Activated naive CD8-positive, alpha-beta T cell treated with anti-CD3 and anti-CD28 coated beads, Interleukin-2, amount 50 U/mL, for 24 hours (primary cell): ENCODE results near the gene LGALS12.

Experiments
- ATAC-seq: fragments of 150-1000 bp; cut with Tn5 transposase; one replicate; pipeline ENCODE4 v1.10.0; 2021
- DNase-seq: peaks from one replicate; pipeline ENCODE4 v3.0.0; 2021
- H3K27ac Mint-ChIP-seq: one replicate; pipeline ENCODE4 v1.8.0; 2021; ENCODE audit warnings: mild to moderate bottlenecking, mixed read lengths
- H3K27me3 Mint-ChIP-seq: one replicate; pipeline ENCODE4 v1.8.0; 2021; ENCODE audit warnings: mixed read lengths
- H3K36me3 Mint-ChIP-seq: one replicate; pipeline ENCODE4 v1.8.0; 2021; ENCODE audit warnings: low read depth, mixed read lengths
- H3K4me1 Mint-ChIP-seq: one replicate; pipeline ENCODE4 v1.8.0; 2021; ENCODE audit warnings: mixed read lengths
- H3K4me3 Mint-ChIP-seq: one replicate; pipeline ENCODE4 v1.8.0; 2021; ENCODE audit warnings: mild to moderate bottlenecking, moderate library complexity, mixed read lengths
- H3K9me3 Mint-ChIP-seq: one replicate; pipeline ENCODE4 v1.8.0; 2021; ENCODE audit warnings: mixed read lengths

LGALS12 gene, protein sequence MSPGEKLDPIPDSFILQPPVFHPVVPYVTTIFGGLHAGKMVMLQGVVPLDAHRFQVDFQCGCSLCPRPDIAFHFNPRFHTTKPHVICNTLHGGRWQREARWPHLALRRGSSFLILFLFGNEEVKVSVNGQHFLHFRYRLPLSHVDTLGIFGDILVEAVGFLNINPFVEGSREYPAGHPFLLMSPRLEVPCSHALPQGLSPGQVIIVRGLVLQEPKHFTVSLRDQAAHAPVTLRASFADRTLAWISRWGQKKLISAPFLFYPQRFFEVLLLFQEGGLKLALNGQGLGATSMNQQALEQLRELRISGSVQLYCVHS

DNA sequence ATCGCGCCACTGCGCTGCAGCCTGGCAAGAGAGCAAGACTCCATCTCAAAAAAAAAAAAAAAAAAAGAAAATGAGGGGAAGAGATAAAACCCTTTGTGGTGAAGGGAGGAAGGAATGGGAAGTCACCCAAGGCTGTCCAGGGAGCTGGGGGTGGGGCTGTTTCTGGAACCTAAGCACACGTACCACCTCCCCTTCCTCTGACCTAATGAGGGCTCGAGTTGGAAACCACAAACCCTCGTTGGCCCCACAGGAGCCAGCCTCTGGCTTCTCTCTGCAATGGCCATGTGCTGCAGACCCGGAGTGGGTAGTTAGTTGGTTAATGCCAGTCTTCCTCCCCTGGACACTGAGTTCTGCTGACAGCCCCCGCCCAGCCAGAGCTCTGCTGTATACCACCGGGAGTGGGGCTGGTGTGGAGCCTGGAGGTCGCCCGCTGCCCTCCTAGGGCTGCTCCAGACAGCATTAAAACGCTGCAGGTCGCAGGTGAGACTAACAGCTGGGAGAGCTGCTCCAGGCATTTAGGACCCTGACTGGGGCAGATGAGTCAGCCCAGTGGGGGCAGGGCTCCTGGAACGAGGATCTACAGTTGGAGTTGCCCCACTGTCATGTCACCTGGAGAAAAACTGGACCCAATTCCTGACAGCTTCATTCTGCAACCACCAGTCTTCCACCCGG, at the start of gene LGALS12:
Gene LGALS12 (plus strand): TSS at position 228 of the 672 bp plus-strand sequence. CDS start 375 bp downstream, at position 603.
- Mint-ChIP-seq H3K27me3 (no peaks in the 10 kb centered on the region), H3K27ac (no peak within 1 kb of the TSS), H3K9me3 (no peaks in the 10 kb centered on the region), H3K4me1 (peaks cover 2% of the 10 kb centered on the region), H3K4me3 (no peak within 1 kb of the TSS), H3K36me3 (no peaks in the 10 kb centered on the region)
- ATAC-seq (no peak), DNase-seq (no peak)

GRCh38 chr11:63459586-63459985, 46.3 kb upstream of the LGALS12 start:
- no peak overlapping the region for H3K4me3 Mint-ChIP-seq

GRCh38 chr11:63462137-63462536, 43.7 kb upstream of the LGALS12 start:
- H3K27me3 Mint-ChIP-seq = peaks cover 2% of the 10 kb centered on the region
- H3K4me1 Mint-ChIP-seq = no peaks in the 10 kb centered on the region
- H3K9me3 Mint-ChIP-seq = no peaks in the 10 kb centered on the region
- no peak overlapping the region for H3K27ac Mint-ChIP-seq
- no peak overlapping the region for H3K4me3 Mint-ChIP-seq
- DNase-seq (no peak), ATAC-seq (no peak)
- no peaks in the 10 kb centered on the region for H3K36me3 Mint-ChIP-seq

More at GRCh38 chr11:63459586-63459985, 46.3 kb upstream of the LGALS12 start:
- no peaks in the 10 kb centered on the region for H3K36me3 Mint-ChIP-seq
- H3K4me1 Mint-ChIP-seq = no peaks in the 10 kb centered on the region
- ATAC-seq (no peak), DNase-seq (no peak)
- no peak overlapping the region for H3K27ac Mint-ChIP-seq
- H3K9me3 Mint-ChIP-seq = no peaks in the 10 kb centered on the region
- peaks cover 2% of the 10 kb centered on the region for H3K27me3 Mint-ChIP-seq

DNA sequence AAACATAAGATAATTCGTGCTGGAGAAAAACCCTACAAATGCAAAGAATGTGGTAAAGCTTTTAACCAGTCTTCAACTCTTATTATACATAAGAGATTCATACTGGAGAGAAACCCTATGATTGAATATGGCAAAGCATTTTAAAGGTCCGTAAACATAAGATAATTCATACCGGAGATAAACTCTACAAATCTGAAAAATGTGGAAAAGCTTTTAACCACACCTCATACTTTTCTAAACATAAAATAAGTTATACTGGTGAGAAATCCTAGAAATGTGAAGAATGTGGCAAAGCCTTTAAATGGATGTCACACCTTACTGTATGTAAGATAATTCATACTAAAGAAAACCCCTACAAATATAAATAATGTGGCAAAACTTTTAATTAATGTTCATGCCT, 35.6 kb upstream of the LGALS12 start:
- DNase-seq (no peak), ATAC-seq (no peak)
- H3K36me3 Mint-ChIP-seq = peaks cover 5% of the 10 kb centered on the region
- peaks cover 20% of the 10 kb centered on the region for H3K9me3 Mint-ChIP-seq
- H3K4me1 Mint-ChIP-seq = no peaks in the 10 kb centered on the region
- no peak overlapping the region for H3K4me3 Mint-ChIP-seq
- H3K27ac Mint-ChIP-seq = no peak overlapping the region
- H3K27me3 Mint-ChIP-seq = peaks cover 2% of the 10 kb centered on the region

DNA sequence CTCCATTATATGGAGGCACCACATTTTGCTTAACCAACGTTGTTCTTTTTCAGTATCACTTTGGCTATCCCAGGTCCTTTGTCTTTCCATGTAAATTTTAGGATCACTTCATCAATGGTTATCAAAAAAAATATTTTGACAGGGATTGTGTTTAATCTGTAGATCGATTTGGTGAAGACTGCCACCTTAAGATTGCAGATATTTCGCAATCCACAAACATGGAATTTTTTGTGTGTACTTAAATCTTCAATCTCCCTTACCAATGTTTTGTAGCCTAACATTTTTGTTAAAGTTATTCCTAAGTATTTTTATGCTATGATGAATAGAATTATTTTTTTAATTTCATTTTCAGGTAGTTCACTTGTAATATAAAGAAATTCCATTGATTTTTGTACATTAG, 33.5 kb upstream of the LGALS12 start:
- Mint-ChIP-seq H3K4me1 (no peaks in the 10 kb centered on the region), H3K4me3 (no peak overlapping the region)

GRCh38 chr11:63476618-63477017, 29.3 kb upstream of the LGALS12 start:
- H3K36me3 Mint-ChIP-seq = no peaks in the 10 kb centered on the region
- ATAC-seq (no peak), DNase-seq (no peak)
- H3K27ac Mint-ChIP-seq = no peak overlapping the region
- H3K9me3 Mint-ChIP-seq = peaks cover 6% of the 10 kb centered on the region
- peaks cover 4% of the 10 kb centered on the region for H3K27me3 Mint-ChIP-seq
- H3K4me1 Mint-ChIP-seq = no peaks in the 10 kb centered on the region
- no peak overlapping the region for H3K4me3 Mint-ChIP-seq

More for the DNA sequence above, 33.5 kb upstream of the LGALS12 start:
- peaks cover 5% of the 10 kb centered on the region for H3K36me3 Mint-ChIP-seq
- peaks cover 25% of the 10 kb centered on the region for H3K9me3 Mint-ChIP-seq
- no peak overlapping the region for H3K27ac Mint-ChIP-seq
- ATAC-seq (no peak), DNase-seq (no peak)
- no peaks in the 10 kb centered on the region for H3K27me3 Mint-ChIP-seq

GRCh38 chr11:63478896-63479295, 27.0 kb upstream of the LGALS12 start:
- peak; percentile 43 for ATAC-seq
- peaks cover 4% of the 10 kb centered on the region for H3K27me3 Mint-ChIP-seq
- peak; percentile 39 for DNase-seq
- H3K36me3 Mint-ChIP-seq = no peaks in the 10 kb centered on the region
- no peaks in the 10 kb centered on the region for H3K4me1 Mint-ChIP-seq
- no peak overlapping the region for H3K4me3 Mint-ChIP-seq
- H3K9me3 Mint-ChIP-seq = peaks cover 9% of the 10 kb centered on the region
- no peak overlapping the region for H3K27ac Mint-ChIP-seq

GRCh38 chr11:63480039-63480438, 25.8 kb upstream of the LGALS12 start:
- no peaks in the 10 kb centered on the region for H3K4me1 Mint-ChIP-seq
- ATAC-seq (no peak), DNase-seq (no peak)
- no peak overlapping the region for H3K4me3 Mint-ChIP-seq
- peaks cover 18% of the 10 kb centered on the region for H3K9me3 Mint-ChIP-seq
- H3K27me3 Mint-ChIP-seq = peaks cover 4% of the 10 kb centered on the region
- no peaks in the 10 kb centered on the region for H3K36me3 Mint-ChIP-seq
- no peak overlapping the region for H3K27ac Mint-ChIP-seq

GRCh38 chr11:63485777-63486176, 20.1 kb upstream of the LGALS12 start:
- DNase-seq (no peak), ATAC-seq (no peak)
- Mint-ChIP-seq H3K27me3 (peaks cover 16% of the 10 kb centered on the region), H3K4me1 (peaks cover 1% of the 10 kb centered on the region), H3K9me3 (peaks cover 20% of the 10 kb centered on the region), H3K27ac (no peak overlapping the region), H3K36me3 (no peaks in the 10 kb centered on the region), H3K4me3 (no peak overlapping the region)

GRCh38 chr11:63488789-63489188, 17.1 kb upstream of the LGALS12 start:
- Mint-ChIP-seq H3K4me1 (peaks cover 13% of the 10 kb centered on the region), H3K36me3 (no peaks in the 10 kb centered on the region), H3K27me3 (peaks cover 34% of the 10 kb centered on the region), H3K9me3 (peaks cover 18% of the 10 kb centered on the region), H3K4me3 (no peak overlapping the region), H3K27ac (no peak overlapping the region)
- DNase-seq = no peak
- no peak for ATAC-seq

GRCh38 chr11:63489879-63490278, 16.0 kb upstream of the LGALS12 start:
- H3K27ac Mint-ChIP-seq = no peak overlapping the region
- H3K9me3 Mint-ChIP-seq = peaks cover 9% of the 10 kb centered on the region
- H3K36me3 Mint-ChIP-seq = no peaks in the 10 kb centered on the region
- H3K27me3 Mint-ChIP-seq = peaks cover 41% of the 10 kb centered on the region
- ATAC-seq (no peak), DNase-seq (no peak)
- peaks cover 13% of the 10 kb centered on the region for H3K4me1 Mint-ChIP-seq
- no peak overlapping the region for H3K4me3 Mint-ChIP-seq

- H3K9me3 Mint-ChIP-seq = peaks cover under 1% of the 10 kb centered on the region
- H3K27me3 Mint-ChIP-seq = peaks cover 39% of the 10 kb centered on the region
- peak within 1 kb of the TSS; percentile 55 for H3K27ac Mint-ChIP-seq
- H3K36me3 Mint-ChIP-seq = no peaks in the 10 kb centered on the region
- ATAC-seq (peak; percentile 46), DNase-seq (peak; percentile 27)
- H3K4me1 Mint-ChIP-seq = peaks cover 13% of the 10 kb centered on the region
- peak within 1 kb of the TSS; percentile 79 for H3K4me3 Mint-ChIP-seq
These were observed 15.2 kb upstream of the LGALS12 start, which contains the start of gene PLAAT5 for GRCh38 chr11:63490551-63491239. Gene PLAAT5, minus strand, starts transcription at chr11:63491167. Its CDS starts 133 bp downstream, at chr11:63491034.

- Mint-ChIP-seq H3K4me1 (peaks cover 13% of the 10 kb centered on the region), H3K4me3 (peak overlapping the region; percentile 79), H3K36me3 (no peaks in the 10 kb centered on the region), H3K27me3 (peaks cover 39% of the 10 kb centered on the region), H3K27ac (peak overlapping the region; percentile 55), H3K9me3 (no peaks in the 10 kb centered on the region)
- no peak for ATAC-seq
- no peak for DNase-seq
These were observed 14.7 kb upstream of the LGALS12 start for GRCh38 chr11:63491240-63491587.

GRCh38 chr11:63491636-63492372, 14.1 kb upstream of the LGALS12 start:
- peak overlapping the region; percentile 79 for H3K4me3 Mint-ChIP-seq
- H3K9me3 Mint-ChIP-seq = no peaks in the 10 kb centered on the region
- ATAC-seq (peak; percentile 54), DNase-seq (no peak)
- H3K27me3 Mint-ChIP-seq = peaks cover 43% of the 10 kb centered on the region
- H3K4me1 Mint-ChIP-seq = peaks cover 13% of the 10 kb centered on the region
- no peak overlapping the region for H3K27ac Mint-ChIP-seq
- H3K36me3 Mint-ChIP-seq = no peaks in the 10 kb centered on the region
